Neural progenitor cell (in vitro differentiated cells): ENCODE measurements around the gene ALDOA. TPM values are rescaled to one million over a fixed set of nuclear protein-coding genes. Genes with fewer than 3 reads are reported as not detected.

Experiments used
- DNase-seq: peaks from one replicate; pipeline ENCODE4 v3.0.0-alpha.2; 2016; ENCODE audit warnings: low spot score
- H2AFZ ChIP-seq: fragments of 200-600 bp; sonication (generic); replicated peaks from 2 replicates; pipeline ENCODE4 v1.6.1; 2016; ENCODE audit warnings: antibody characterized with exemption
- H3F3A ChIP-seq: fragments of 200-600 bp; sonication (generic); 2 replicates; pipeline ENCODE4 v1.6.1; 2016; ENCODE audit warnings: antibody characterized with exemption, low read depth
- H3K27ac ChIP-seq: fragments of 200-600 bp; sonication (generic); 2 replicates; pipeline ENCODE4 v1.5.1; 2016; ENCODE audit warnings: mild to moderate bottlenecking
- H3K27me3 ChIP-seq: fragments of 200-600 bp; sonication (generic); 2 replicates; pipeline ENCODE4 v1.6.1; 2016; ENCODE audit warnings: mild to moderate bottlenecking, moderate library complexity
- H3K36me3 ChIP-seq: fragments of 200-600 bp; sonication (generic); 2 replicates; pipeline ENCODE4 v1.5.1; 2016
- H3K4me1 ChIP-seq: fragments of 200-600 bp; sonication (generic); 2 replicates; pipeline ENCODE4 v1.6.1; 2016; ENCODE audit warnings: mixed run types
- H3K4me2 ChIP-seq: fragments of 200-600 bp; sonication (generic); 2 replicates; pipeline ENCODE4 v1.6.1; 2016
- H3K4me3 ChIP-seq: fragments of 200-600 bp; sonication (generic); 2 replicates; pipeline ENCODE4 v1.5.1; 2016
- H3K79me2 ChIP-seq: fragments of 200-600 bp; sonication (generic); 2 replicates; pipeline ENCODE4 v1.6.1; 2016; ENCODE audit warnings: low read depth
- H3K9ac ChIP-seq: fragments of 200-600 bp; sonication (generic); 2 replicates; pipeline ENCODE4 v1.6.1; 2016
- H3K9me3 ChIP-seq: fragments of 200-600 bp; sonication (generic); 2 replicates; pipeline ENCODE4 v1.5.1; 2016; ENCODE audit warnings: low read depth
- H4K20me1 ChIP-seq: fragments of 200-600 bp; sonication (generic); 2 replicates; pipeline ENCODE4 v1.6.1; 2016; ENCODE audit warnings: low read depth
- H3K27ac Mint-ChIP-seq: 3 replicates; pipeline ENCODE4 v1.8.0; 2021; ENCODE audit warnings: mixed read lengths
- H3K27me3 Mint-ChIP-seq: 2 replicates; pipeline ENCODE4 v1.8.0; 2022; ENCODE audit warnings: low read depth, mild to moderate bottlenecking, inconsistent platforms, moderate library complexity, mixed read lengths; ENCODE audit not compliant: insufficient read depth
- H3K36me3 Mint-ChIP-seq: 3 replicates; pipeline ENCODE4 v1.8.0; 2021; ENCODE audit warnings: mixed read lengths
- H3K4me1 Mint-ChIP-seq: 3 replicates; pipeline ENCODE4 v1.8.0; 2021; ENCODE audit warnings: mixed read lengths
- H3K4me3 Mint-ChIP-seq: 3 replicates; pipeline ENCODE4 v1.8.0; 2021; ENCODE audit warnings: mild to moderate bottlenecking, moderate library complexity, mixed read lengths
- H3K9me3 Mint-ChIP-seq: 3 replicates; pipeline ENCODE4 v1.8.0; 2020; ENCODE audit warnings: mixed read lengths
- EZH2 ChIP-seq: fragments of 200-600 bp; sonication (generic); IDR thresholded peaks from 2 replicates; pipeline ENCODE4 v1.6.1; 2017; ENCODE audit warnings: antibody characterized with exemption, mild to moderate bottlenecking, moderate library complexity
- EZH2phosphoT487 ChIP-seq: fragments of 200-600 bp; sonication (generic); IDR thresholded peaks from 2 replicates; pipeline ENCODE4 v1.6.1; 2017; ENCODE audit warnings: antibody characterized with exemption
- total RNA-seq: library from RNA; depleted of rRNA; stranded (reverse); fragments of >200 nt; gene quantifications from 2 replicates; pipeline ENCODE4 v1.2.3, GENCODE V29; 2015; ENCODE audit warnings: low replicate concordance
- TF ChIP-seq, protein P1 (sequence below): fragments of 200-600 bp; sonication (generic); IDR thresholded peaks from 2 replicates; pipeline ENCODE4 v1.5.1; 2017; ENCODE audit warnings: antibody characterized with exemption, mild to moderate bottlenecking

ALDOA gene
- total RNA-seq, 1 donor from 2014 or later, result 469 TPM

DNA sequence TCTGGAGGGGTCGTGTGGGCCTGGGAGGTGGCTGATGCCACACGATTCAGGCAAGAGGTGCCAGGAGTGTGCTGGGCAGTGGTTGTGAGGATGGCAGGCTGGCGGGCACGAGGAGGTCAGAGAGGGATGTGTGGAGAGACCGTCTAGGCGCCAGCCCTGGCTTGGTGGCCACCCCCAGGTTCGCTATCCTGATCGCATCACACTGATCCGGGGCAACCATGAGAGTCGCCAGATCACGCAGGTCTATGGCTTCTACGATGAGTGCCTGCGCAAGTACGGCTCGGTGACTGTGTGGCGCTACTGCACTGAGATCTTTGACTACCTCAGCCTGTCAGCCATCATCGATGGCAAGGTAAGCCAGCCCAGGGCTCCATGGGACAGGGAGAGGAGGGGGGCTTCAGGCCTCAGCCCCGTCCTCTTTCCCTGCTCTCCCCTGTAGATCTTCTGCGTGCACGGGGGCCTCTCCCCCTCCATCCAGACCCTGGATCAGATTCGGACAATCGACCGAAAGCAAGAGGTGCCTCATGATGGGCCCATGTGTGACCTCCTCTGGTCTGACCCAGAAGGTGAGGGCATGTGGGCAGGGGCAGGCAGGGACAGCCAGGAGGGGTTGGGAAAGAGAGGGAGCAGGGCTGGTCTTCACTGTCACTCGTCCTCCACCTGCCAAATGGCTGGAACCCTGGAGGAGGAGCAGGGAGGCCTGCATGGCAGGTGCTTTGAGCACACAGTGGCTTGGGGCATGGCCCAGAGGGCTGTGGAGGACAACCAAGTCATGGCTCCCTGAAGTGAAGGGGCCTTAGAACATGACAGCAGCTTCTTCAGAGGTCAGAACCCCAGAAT lies 17.9 kb downstream of the ALDOA start:
- no peak overlapping the region for H3K27ac ChIP-seq
- H4K20me1 ChIP-seq, result peaks cover 5% of the 10 kb centered on the region
- Mint-ChIP-seq H3K27ac (no peak overlapping the region), H3K4me1 (no peaks in the 10 kb centered on the region), H3K36me3 (peaks cover 19% of the 10 kb centered on the region), H3K27me3 (peaks cover 11% of the 10 kb centered on the region), H3K4me3 (no peak overlapping the region), H3K9me3 (no peaks in the 10 kb centered on the region)
- peaks cover 22% of the 10 kb centered on the region for H3K79me2 ChIP-seq
- H3K4me3 ChIP-seq, result no peak overlapping the region
- peaks cover 5% of the 10 kb centered on the region for H3F3A ChIP-seq
- H3K9me3 ChIP-seq, result no peaks in the 10 kb centered on the region
- H3K36me3 ChIP-seq, result no peaks in the 10 kb centered on the region
- DNase-seq, result no peak
- no peak overlapping the region for H2AFZ ChIP-seq
- no peaks in the 10 kb centered on the region for H3K27me3 ChIP-seq
- TF ChIP-seq, protein P1, sequence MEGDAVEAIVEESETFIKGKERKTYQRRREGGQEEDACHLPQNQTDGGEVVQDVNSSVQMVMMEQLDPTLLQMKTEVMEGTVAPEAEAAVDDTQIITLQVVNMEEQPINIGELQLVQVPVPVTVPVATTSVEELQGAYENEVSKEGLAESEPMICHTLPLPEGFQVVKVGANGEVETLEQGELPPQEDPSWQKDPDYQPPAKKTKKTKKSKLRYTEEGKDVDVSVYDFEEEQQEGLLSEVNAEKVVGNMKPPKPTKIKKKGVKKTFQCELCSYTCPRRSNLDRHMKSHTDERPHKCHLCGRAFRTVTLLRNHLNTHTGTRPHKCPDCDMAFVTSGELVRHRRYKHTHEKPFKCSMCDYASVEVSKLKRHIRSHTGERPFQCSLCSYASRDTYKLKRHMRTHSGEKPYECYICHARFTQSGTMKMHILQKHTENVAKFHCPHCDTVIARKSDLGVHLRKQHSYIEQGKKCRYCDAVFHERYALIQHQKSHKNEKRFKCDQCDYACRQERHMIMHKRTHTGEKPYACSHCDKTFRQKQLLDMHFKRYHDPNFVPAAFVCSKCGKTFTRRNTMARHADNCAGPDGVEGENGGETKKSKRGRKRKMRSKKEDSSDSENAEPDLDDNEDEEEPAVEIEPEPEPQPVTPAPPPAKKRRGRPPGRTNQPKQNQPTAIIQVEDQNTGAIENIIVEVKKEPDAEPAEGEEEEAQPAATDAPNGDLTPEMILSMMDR, result no peak
- TF ChIP-seq EZH2phosphoT487 (no peak), EZH2 (no peak)
- no peaks in the 10 kb centered on the region for H3K4me1 ChIP-seq
- no peak overlapping the region for H3K9ac ChIP-seq
- no peak overlapping the region for H3K4me2 ChIP-seq

DNA sequence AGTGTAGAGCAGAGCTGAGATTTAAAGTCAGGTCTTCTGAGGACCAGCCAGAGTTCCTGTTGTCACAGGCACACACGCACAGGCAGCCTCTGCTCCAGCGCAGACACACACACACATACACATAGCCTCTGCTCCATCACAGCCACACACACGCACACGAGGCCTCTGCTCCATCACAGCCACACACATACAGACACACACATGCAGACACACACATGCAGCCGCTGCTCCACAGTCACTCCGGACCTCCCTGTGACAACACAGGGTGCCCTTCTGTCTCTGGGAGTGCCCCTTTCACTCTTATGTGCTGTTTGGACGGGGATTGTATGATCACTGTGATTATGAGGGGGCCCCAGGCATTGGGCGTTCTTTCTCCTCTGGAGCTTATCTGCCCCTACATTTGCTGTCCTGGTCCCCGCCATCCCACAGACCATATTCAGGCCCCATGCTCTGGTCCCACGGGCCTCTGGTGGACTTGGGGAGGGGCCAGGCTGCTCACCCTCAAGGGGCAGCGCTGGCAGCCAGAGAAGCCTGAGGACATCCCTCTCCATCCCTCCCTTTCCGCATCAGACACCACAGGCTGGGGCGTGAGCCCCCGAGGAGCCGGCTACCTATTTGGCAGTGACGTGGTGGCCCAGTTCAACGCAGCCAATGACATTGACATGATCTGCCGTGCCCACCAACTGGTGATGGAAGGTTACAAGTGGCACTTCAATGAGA lies 18.7 kb downstream of the ALDOA start:
- Histone ChIP-seq H3K9ac (no peak overlapping the region), H4K20me1 (no peaks in the 10 kb centered on the region), H2AFZ (no peak overlapping the region), H3K79me2 (peaks cover 14% of the 10 kb centered on the region), H3K27me3 (no peaks in the 10 kb centered on the region), H3K36me3 (no peaks in the 10 kb centered on the region), H3K4me1 (no peaks in the 10 kb centered on the region), H3F3A (peaks cover 7% of the 10 kb centered on the region), H3K4me2 (no peak overlapping the region), H3K27ac (no peak overlapping the region), H3K4me3 (no peak overlapping the region), H3K9me3 (no peaks in the 10 kb centered on the region)
- no peak overlapping the region for H3K27ac Mint-ChIP-seq
- TF ChIP-seq EZH2phosphoT487 (no peak), EZH2 (no peak)
- TF ChIP-seq, protein P1, result no peak
- H3K36me3 Mint-ChIP-seq, result peaks cover 19% of the 10 kb centered on the region
- peaks cover 11% of the 10 kb centered on the region for H3K27me3 Mint-ChIP-seq
- H3K4me1 Mint-ChIP-seq, result no peaks in the 10 kb centered on the region
- no peak for DNase-seq
- no peaks in the 10 kb centered on the region for H3K9me3 Mint-ChIP-seq
- H3K4me3 Mint-ChIP-seq, result no peak overlapping the region

DNA sequence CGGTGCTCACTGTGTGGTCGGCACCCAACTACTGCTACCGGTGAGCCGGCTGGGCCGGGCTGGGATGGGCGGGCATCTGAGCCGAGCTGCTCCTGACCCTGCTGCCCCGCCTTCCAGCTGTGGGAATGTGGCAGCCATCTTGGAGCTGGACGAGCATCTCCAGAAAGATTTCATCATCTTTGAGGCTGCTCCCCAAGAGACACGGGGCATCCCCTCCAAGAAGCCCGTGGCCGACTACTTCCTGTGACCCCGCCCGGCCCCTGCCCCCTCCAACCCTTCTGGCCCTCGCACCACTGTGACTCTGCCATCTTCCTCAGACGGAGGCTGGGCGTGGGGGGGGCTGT lies 19.2 kb downstream of the ALDOA start:
- H3F3A ChIP-seq, result peaks cover 7% of the 10 kb centered on the region
- H3K27me3 ChIP-seq, result no peaks in the 10 kb centered on the region
- peaks cover 9% of the 10 kb centered on the region for H3K79me2 ChIP-seq
- no peak overlapping the region for H3K4me3 ChIP-seq
- Mint-ChIP-seq H3K27ac (no peak overlapping the region), H3K4me3 (no peak overlapping the region), H3K4me1 (no peaks in the 10 kb centered on the region), H3K9me3 (no peaks in the 10 kb centered on the region), H3K27me3 (peaks cover 11% of the 10 kb centered on the region), H3K36me3 (peaks cover 19% of the 10 kb centered on the region)
- no peaks in the 10 kb centered on the region for H3K4me1 ChIP-seq
- no peaks in the 10 kb centered on the region for H3K9me3 ChIP-seq
- no peak overlapping the region for H3K27ac ChIP-seq
- H3K4me2 ChIP-seq, result no peak overlapping the region
- DNase-seq, result no peak
- H3K9ac ChIP-seq, result no peak overlapping the region
- no peak overlapping the region for H2AFZ ChIP-seq
- no peaks in the 10 kb centered on the region for H4K20me1 ChIP-seq
- TF ChIP-seq EZH2 (no peak), EZH2phosphoT487 (no peak)
- TF ChIP-seq, protein P1, result no peak
- no peaks in the 10 kb centered on the region for H3K36me3 ChIP-seq
